HEK293T (cell line): ENCODE measurements around the gene CTSW.

ENCODE experiments used
- ARNT ChIP-seq: fragments of 450-650 bp; IDR thresholded peaks from 2 replicates; pipeline ENCODE4 v1.6.1; 2017; ENCODE audit warnings: mild to moderate bottlenecking
- BHLHE40 ChIP-seq: fragments of 450-650 bp; IDR thresholded peaks from 2 replicates; pipeline ENCODE4 v1.6.1; 2016; ENCODE audit warnings: mild to moderate bottlenecking, moderate library complexity, borderline replicate concordance
- ELF4 ChIP-seq: fragments of 450-650 bp; IDR thresholded peaks from 2 replicates; pipeline ENCODE4 v1.6.1; 2017; ENCODE audit warnings: antibody characterized with exemption
- FOXK2 ChIP-seq: fragments of 450-650 bp; IDR thresholded peaks from 2 replicates; pipeline ENCODE4 v1.6.1; 2016; ENCODE audit warnings: mild to moderate bottlenecking
- FOXM1 ChIP-seq: fragments of 450-650 bp; IDR thresholded peaks from 2 replicates; pipeline ENCODE4 v1.6.1; 2017; ENCODE audit warnings: mild to moderate bottlenecking, borderline replicate concordance
- HDGF ChIP-seq: fragments of 450-650 bp; IDR thresholded peaks from 2 replicates; pipeline ENCODE4 v1.6.1; 2017; ENCODE audit warnings: antibody characterized with exemption, borderline replicate concordance
- LEF1 ChIP-seq: fragments of 450-650 bp; IDR thresholded peaks from 2 replicates; pipeline ENCODE4 v1.6.1; 2017; ENCODE audit warnings: mild to moderate bottlenecking, borderline replicate concordance
- NFRKB ChIP-seq: fragments of 450-650 bp; IDR thresholded peaks from 2 replicates; pipeline ENCODE4 v1.6.1; 2016; ENCODE audit warnings: mild to moderate bottlenecking, moderate library complexity
- PKNOX1 ChIP-seq: fragments of 450-650 bp; IDR thresholded peaks from 2 replicates; pipeline ENCODE4 v1.6.1; 2016
- SP1 ChIP-seq: fragments of 450-650 bp; IDR thresholded peaks from 2 replicates; pipeline ENCODE4 v1.6.1; 2017
- SUZ12 ChIP-seq: fragments of 450-650 bp; IDR thresholded peaks from 2 replicates; pipeline ENCODE4 v1.6.1; 2016; ENCODE audit warnings: mild to moderate bottlenecking
- TARDBP ChIP-seq: fragments of 450-650 bp; IDR thresholded peaks from 2 replicates; pipeline ENCODE4 v1.6.1; 2016
- ZNF384 ChIP-seq: fragments of 450-650 bp; IDR thresholded peaks from 2 replicates; pipeline ENCODE4 v1.6.1; 2016

- TF ChIP-seq TARDBP = no peak
- TF ChIP-seq FOXM1 = no peak
- TF ChIP-seq BHLHE40 = no peak
- no peak for TF ChIP-seq FOXK2
- TF ChIP-seq PKNOX1 = peak; percentile 55; the same call in 1 of the 2 replicates
- no peak for TF ChIP-seq SP1
- no peak for TF ChIP-seq HDGF
- no peak for TF ChIP-seq ARNT
- no peak for TF ChIP-seq LEF1
- TF ChIP-seq SUZ12 = no peak
- no peak for TF ChIP-seq NFRKB
- TF ChIP-seq ELF4 = no peak
- no peak for TF ChIP-seq ZNF384
Observed at GRCh38 chr11:65895482-65895981, 15.9 kb downstream of the CTSW start.
